HG02642 (cell line): ENCODE data around the gene CORIN.
"Not testable (repeated sequence)": the region's sequence is repeated elsewhere in the genome, so short reads cannot be mapped to it uniquely, and the experiment has no call there.

ENCODE experiments used
- ATAC-seq: cut with Tn5 transposase; IDR thresholded peaks from one replicate; pipeline ENCODE4 v1.9.1; 2021; ENCODE audit warnings: mild to moderate bottlenecking; ENCODE audit not compliant: unreplicated experiment, poor library complexity

Gene CORIN

DNA sequence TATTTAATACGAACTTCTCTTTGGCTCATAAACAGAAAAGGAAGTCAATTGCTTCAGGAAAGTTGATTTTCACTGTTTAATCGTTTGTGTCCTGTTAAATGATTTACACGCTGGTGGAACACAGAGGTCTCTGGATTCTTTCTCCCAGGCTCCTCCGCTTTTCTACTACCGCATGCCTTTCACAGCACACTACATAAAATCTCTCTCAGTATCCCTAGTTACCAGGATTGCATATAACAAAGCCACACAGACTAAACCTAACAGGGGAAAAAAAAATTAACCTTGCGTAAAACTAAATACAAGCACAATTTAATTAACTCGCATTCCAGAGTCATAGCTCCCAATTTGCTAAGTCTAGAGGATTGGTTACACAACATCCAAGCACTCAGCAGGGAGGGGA is 133.9 kb downstream of the CORIN start:
- no peak for ATAC-seq

DNA sequence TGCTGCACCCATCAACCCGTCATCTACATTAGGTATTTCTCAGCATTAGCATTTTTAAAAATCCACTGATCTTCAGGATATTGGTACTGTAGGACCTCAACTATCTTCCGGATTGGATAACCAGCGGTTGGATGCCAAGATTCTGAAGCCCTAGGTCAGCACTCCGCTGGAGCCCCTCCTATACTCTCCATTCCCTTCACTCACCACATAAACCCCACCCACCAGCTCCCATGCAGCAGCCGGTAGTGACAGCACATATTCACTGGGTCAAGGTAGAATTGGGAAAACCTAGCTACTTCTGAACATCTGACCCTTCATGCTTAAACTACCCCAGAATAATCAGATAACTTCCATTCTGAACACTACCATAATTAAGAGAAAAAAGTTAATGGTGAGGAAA is 134.9 kb downstream of the CORIN start:
- ATAC-seq, result no peak

DNA sequence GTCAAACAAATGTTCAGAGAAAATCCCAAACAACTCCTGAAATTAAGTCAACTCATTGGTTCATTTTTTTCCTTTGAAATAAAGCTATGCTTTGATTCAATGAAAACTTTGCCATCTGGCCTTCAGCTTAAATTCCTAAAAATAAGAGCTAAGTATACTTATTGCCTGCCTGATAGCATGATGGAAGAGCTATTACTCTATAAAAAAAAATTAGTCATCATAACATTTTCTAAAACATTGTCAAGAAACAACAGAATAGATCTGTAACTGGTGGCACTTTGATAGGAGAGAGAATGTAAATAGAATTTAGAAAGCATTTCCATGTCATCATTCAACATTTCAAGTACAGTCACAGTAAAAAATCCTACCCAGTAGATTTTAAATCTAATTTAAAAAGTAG is 136.6 kb downstream of the CORIN start:
- ATAC-seq, result no peak

DNA sequence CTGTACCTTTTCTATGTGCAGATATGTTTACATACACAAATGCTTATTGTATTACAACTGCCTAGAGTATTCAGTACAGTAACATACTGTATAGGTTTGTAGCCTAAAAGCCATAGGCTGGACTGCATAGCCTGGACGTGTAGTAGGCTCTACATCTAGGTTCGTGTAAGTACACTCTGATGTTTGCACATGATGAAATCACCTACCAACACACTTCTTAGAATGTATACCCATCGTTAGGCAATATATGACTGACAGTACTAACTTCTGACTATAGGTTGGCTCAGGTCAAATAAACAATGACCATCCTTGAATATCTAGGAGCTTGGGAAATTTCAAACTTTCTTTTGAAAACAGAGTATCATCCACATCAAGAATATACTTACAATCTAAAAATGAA is 139.0 kb downstream of the CORIN start:
- no peak for ATAC-seq

DNA sequence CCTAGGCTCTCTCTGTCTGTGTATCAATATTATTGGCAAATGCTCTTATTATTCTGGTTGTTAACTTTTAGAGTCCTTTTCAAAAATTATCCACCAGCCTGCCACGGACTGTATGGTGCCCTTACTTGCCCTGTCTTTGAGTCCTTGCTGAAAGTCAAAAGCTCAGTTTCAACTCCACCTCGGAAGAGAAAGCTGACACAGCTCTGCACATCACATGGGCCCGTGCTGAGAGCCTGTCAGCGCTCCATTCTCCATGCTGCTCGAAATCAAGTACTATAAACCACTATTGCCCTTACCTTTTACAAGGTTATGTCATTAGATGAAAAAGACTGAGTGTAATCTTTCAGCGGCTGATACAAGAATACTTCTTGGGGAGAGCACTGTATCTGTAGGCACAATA is 141.0 kb downstream of the CORIN start:
- ATAC-seq, result no peak

DNA sequence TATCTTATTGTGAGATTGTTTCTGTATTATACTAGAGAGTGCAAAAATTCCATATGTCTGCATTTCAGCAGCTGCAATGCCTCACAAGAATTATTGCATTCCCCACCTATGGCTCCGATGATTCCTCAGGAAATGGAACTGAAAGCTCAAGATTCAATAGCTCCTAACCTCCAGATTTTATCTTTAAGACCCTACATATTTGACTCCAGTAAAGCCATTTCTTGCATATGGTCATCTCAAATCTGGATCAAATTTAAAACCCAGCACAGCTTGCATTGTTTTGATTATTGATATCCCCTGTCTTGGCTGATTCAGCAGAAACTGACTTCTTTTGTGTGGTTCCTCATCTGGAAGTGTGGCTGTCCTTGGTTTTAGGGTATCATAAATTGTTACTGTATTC is 142.6 kb downstream of the CORIN start:
- ATAC-seq, result no peak

DNA sequence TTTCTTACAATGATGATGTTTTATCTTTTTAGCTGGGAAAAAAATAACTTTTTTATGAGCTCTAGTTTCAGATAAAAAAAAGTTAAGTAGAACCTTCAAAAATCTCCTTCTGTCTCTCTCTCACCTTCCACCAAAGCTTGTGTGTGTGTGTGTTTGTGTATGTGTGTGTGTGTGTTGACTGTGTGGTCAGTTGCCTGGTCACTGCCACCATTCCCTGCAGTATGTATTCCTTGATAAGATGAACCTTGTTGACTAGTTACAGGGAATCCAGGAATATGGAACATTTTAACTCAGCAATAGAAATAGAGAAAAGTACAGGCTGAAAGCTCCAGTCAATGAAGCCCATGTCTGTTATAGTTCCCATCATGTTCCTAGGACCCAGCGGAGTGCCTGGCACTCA is 143.5 kb downstream of the CORIN start:
- ATAC-seq, result no peak

DNA sequence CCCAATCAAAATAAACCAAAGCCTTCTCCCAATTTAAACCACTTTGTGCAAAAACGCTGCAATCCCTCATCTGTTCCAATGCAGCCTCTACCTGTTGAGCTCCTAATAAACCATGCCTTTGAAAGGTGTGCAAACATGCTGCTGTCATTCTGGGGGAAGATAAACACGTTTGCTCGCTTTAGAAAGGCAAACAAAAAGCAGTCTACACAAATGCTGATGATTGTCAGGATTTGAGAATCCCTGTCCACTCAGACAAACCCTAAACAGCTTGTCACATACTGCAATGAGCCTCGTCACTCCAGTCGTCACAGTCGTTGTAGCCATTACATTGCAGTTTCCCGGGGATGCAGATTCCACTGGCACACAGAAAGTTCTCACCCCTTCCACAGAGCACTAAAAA is 145.2 kb downstream of the CORIN start:
- ATAC-seq, result no peak

DNA sequence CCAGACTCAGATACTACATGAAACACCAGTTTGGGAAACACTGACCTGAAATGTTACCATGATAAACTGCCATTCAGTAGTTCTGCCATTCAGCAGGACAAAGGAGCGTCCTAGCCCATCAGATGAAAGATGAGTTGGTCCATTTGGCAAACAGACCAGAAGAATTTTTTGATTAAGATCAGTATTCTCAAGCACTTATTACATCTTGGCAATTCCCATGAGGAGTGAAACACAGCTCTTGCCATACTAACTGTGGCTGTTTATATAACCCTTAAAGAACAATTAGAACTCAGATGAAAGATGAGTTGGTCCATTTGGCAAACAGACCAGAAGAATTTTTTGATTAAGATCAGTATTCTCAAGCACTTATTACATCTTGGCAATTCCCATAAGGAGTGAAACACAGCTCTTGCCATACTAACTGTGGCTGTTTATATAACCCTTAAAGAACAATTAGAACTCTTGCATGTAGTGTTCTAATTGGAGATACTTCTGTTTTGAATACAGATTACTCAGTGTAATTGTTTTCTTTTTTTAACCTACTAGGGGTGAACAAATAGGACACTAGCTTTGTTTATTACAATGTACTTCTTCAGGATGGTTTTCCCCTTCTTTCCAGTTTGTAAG is 146.0 kb downstream of the CORIN start:
- not testable (repeated sequence) for ATAC-seq

DNA sequence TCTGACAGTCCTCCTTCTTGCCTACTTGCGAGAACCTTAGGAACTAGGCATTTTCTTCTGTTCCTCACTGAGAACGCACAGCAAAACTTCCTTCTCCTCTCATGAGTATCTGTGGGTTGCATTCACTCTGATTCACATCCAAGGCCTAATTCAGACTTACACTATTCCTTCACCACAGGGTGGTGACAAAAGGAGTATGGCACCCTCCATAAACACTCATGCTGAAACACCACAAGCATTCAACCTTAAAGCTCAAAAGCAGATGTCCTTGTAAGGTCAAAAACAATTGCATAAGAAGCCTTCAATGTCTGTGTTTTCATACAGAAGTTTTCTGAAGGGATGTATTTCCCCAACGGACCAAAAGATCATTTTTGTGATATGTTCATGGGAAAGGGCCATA is 147.3 kb downstream of the CORIN start:
- no peak for ATAC-seq

DNA sequence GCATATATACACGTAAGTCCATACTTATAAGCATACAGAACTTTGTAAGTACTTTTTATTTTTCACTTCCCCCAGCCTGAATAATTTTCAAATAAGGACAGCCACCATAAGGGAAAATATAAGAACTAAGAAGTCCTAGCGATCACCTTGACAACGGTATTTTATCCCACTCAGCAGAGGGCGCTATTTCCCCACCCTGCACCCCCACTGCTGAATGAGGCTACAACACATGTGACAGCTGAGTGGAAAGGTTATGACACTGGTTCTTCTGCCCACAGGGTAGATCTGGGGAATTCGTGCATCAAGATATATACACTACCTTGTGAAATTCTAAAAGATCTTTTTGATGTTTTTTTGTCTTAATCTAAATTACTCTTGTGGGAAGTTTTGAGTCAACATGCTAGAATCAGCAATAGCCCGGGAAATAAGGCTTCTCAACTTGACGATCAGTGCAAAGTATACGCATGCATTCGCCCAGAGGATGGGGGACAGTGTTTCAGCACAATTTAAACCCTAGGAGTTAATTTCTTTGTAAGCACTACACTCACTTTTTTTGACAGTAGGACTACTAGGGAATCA is 151.5 kb downstream of the CORIN start:
- peak; percentile 78 for ATAC-seq

DNA sequence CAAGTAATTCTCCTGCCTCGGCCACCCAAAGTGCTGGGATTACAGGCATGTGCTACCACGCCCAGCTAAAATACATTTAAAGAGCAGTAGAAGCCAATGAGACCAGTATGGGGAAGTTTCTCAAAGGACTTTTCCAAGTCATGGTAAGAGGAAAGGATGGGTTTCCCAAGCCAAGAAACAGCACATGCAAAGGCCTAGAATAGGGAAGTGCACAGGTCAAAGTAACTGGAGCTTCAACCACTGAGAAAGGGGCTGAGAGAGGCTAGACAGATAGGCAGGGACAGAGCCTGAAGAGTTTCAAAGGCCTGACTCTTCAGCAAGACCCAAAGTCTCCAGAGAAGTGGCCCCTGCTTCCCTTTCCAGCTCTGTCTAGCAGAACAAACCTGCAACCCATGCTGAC is 162.1 kb downstream of the CORIN start:
- ATAC-seq, result no peak

DNA sequence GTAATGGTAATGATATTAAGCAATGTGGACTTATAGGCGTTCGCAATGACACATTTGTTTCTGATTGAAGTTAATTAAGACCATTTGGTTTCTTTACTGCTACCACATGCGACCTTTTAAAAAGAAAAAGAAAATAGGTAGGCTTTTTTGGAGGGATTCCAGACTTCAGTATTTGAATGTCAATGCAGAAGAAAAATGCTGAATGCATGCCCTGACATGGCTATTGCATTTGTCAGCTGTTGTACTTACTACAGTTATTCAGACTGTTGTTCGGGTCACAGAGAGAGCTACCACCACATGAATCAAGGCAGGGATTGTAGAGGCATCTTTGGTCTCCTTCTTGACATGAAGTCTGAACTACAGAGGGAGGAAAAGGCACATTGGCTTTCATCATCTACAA is 163.7 kb downstream of the CORIN start:
- no peak for ATAC-seq

DNA sequence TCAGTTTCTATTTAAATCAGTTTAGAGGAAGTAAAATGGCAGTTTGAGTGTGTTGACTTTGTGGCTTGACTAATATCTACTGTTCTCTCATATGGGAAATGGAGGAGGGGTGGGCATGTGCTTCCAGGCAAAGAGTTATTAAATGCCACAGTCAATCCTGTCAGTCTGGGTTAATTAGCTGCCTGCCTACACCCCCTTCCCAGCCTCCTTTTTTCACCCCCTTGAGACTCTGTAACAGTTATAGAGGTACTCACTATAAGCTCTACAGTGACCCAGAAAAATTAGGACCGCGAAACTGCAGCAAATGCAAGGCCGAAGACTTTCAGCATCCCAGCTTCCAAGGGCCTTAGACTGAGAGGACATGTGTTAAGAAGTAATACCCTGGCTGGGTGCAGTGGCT is 165.2 kb downstream of the CORIN start:
- no peak for ATAC-seq

DNA sequence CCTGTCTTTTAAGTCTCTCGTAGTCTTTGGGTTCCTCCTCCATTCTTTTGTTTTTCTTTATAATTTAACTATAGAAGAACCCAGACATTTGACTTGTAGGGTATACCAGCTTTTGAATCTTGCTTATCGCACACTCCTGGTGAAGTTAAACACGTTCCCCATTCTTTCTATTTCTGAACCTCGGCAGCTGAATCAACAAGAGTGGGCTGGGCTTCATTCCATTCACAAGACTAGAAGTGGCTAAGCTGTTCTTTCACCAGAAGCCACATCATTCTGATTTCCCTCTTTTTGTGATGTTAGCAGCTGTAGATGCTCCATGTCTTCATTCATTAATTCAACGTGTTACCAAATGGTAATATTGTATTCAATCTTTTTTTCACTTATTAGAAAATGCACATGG is 167.9 kb downstream of the CORIN start:
- ATAC-seq, result no peak

DNA sequence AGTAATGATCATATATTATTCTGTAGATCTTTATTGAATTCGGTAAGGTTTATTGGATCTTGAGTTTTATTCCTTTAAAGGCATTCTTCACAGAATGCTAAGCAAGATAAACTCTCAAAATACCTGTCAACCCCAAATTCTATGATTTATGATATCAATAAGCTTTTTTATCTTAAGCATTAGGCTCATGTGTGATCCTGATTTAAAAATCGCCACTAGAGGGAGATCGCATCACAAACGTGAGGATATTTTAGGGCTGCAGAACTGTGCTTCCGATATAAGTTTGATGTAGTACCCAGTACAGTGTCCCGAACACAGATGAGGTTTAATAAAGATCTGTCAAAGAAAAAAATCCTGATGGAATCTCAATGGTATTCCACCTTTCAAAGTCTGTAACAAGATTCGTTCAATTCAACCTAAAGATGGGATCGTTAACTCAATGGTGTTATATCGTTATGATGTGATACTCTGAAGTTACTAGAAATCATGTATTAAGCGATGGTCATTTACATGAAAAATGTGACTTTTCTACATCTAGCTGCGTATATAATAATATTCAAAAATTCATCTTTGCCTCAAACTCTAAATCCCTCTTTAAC is 169.0 kb downstream of the CORIN start:
- ATAC-seq, result peak; percentile 77

DNA sequence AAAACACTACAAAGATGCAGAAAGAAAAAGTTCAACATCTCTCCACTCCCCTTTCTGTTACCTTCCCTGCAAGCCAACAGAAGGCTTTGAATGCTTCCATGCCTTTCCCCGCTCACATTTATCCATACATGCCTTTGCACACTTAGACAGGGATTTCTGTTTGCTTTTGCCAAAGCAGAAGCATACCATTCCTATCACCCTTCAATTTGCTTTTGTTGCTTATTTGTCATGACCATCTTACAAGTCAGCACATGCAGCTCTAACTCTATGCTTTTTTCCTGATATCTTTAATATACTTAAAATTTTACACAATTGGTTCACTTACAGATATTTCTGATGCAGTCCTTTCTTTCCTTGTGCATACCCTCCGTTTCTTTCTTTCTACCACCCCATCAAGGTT is 169.6 kb downstream of the CORIN start:
- no peak for ATAC-seq

DNA sequence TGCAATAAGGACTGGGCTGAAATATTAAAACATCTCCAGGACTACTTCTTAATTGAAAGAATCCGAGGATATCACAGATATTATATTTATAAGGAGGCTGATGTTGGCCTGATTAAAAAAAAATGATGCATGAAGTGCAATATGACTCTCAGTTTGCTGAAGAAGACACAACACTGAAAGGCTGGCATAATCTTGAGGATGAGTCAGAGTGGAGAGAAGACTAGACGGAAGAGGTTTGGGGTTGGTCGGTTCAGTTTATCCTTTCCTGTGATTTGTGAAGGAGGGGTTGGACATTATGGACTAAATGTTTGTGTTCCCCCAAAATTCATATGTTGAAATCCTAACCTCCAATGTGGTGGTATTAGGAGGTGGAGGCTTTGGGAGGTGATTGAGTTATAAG is 170.3 kb downstream of the CORIN start:
- no peak for ATAC-seq

DNA sequence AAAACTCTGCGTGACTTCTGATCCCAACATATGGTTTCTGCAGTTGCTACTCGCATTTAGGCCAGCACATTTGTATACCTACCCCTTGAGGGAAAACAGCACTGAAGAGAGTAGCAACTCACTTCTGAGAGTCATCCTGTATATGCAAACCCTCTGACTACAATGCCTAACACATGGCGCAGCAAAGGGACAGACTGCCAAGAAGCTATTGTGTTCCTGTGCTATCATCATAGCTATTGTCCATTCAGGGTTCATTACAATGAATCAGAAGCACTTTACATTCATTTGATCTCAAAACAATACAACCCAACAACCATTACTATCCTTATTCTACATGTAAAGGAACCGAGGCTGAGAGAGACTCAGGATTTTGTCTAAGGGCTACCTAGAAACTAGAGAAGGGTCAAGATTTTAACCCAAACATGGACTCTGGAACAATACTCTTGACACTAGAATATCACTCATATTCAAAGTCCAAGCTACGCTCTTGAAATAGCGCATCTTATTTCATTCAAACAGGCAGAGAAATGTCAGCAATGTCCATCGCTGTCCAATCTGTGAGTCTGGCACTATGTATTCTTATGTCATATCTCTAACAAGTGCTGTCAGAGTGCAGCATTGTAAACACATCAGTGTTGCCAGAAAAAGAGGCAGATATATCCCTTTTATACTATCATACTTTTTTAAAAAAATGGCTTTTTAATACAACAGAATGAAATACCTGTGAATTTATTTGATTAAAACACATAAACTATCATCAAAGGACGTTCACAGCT is 173.6 kb downstream of the CORIN start:
- ATAC-seq, result no peak

DNA sequence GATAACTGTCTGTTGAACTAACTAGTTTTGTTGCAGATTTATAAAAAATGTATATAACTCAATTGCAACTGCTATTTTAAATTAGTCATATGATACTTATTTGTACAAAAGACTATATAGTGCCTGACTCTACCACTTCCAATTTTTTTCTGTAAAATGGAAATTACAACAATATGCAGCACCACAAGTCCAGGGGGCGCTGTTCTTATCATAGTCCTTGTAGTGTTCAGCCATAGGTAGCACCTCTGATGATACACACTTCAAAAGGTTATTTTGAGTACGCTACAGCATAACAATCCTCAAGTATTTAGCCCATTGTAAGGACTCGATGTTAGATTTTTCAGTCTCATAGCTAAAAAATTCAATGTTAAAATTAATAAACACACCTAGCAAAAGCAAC is 174.9 kb downstream of the CORIN start:
- no peak for ATAC-seq

DNA sequence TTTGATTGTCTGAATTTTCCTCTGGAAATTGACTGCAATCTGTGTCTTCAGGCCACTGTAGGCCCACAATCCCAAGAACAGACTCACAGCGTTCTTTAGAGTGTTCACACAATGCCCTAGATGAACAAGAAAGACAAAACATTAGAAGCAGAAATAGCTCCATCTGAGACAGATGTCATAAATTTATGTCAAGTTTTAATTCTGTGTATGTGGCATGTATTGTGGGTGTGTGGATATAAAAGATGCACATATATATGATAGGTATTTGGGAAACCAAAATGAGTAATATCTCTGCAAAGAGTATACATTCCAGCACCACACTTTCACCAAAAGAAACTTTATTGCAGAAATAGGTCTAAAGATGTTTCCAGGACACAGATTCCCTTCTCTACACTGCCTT is 176.1 kb downstream of the CORIN start:
- ATAC-seq, result no peak

DNA sequence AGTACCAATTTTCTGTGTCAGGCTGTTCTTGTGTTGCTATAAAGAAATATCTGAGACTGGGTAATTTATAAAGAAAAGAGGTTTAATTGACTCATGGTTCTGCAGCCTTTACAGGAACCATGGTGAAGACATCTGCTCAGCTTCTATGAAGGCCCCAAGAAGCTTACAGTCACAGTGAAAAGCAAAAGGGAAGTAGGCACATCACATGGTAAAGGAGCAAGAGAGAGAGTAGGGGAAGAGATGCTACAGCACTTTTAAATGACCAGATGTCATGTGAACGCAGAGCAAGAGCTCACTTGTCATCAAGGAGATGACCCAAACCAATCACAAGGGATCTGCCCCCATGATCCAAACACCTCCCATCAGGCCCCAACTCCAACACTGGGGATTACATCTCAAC is 178.5 kb downstream of the CORIN start:
- no peak for ATAC-seq
